Activated naive CD8-positive, alpha-beta T cell treated with anti-CD3 and anti-CD28 coated beads, Interleukin-2, amount 50 U/mL, for 16 hours (primary cell): ENCODE measurements around the gene ZNF132.

Experiments used
- DNase-seq: peaks from one replicate; pipeline ENCODE4 v3.0.0-alpha.2; 2020; ENCODE audit warnings: low read depth, low spot score

The ZNF132 gene

DNA sequence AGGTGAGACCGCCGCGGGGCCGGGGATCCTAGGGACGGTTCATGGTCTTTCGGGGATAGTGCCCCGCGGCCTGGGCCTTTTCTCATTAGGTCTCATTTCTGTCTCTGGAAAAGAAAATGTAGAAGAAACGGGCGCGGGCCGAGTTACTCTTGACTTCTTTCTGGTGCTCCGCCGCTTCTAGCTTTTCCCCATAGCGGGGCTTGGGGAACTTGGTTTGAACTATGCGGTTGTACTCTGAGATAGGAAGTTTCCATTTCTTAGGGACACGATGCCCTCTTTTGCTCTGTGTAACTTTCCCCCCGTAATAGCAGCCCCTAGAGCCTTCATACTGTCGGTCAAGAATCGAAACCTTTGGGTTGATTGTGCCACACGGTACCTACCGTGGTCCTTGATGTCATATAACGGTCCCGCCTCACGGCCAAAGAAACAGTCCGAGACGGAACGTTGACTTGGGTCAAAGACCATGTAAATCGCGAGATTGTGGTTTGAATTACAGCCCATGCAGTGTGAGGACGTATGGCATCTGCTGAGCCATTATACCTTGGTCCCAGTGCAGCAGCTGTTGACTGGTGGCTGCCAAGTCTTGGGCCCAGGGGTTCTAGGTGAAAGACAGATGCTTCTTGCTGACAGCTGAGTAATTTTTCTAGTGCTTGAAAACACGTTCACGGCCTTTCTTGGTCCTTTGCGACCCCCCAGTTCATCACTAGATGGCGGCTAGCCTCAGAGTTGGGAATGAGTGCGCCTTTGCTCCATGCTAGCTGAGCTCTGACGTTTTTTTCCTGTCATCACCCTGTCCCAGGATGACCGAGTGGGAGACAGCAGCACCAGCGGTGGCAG lies 52.4 kb downstream of the ZNF132 start:
- DNase-seq, result no peak

DNA sequence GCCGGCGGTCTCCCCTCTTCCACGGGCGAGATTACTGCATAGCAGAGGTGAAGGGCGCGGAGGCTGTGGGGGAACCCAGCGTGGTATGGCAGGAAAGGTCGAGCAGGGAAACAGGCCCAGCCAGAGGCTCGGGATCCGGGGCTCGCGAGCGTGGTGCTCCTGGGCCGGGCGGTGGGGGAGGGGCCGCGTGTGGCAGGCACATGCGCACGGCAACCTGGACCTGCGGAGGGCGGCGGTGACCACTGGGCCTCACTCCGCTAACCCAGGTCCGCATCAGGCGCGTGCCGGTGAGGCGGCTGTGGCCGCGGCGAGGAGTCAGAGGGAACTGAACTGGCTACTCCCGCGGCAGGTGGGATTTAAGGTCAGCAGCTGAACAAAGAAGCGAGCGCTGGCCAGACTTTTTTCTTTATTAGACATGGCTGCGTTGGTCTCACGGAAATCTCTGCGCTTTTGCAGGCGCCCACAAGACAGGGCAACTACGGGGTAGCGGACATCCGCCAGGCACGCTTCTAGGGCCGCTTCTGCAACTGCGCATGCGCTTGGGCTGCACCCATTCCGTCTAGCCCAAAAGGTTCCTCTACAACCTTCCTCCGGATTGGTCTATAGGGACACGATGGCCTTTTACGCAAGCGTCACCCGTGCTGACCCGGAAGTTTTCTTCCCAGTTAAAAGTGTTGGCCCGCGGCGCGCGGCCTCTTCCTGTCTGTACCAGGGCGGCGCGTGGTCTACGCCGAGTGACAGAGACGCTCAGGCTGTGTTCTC lies 53.2 kb downstream of the ZNF132 start, which contains the start of gene RPS5:
RPS5 (plus strand) TSS at position 694 of the 762 bp plus-strand sequence. CDS start 869 bp downstream, outside the sequence.
- DNase-seq, result peak; percentile 91

GRCh38 chr19:58385891-58386575 lies 53.9 kb downstream of the ZNF132 start:
- no peak for DNase-seq

- DNase-seq, result no peak
These were observed 54.6 kb downstream of the ZNF132 start for GRCh38 chr19:58385313-58385890.

GRCh38 chr19:58382997-58383603 lies 56.9 kb downstream of the ZNF132 start:
- no peak for DNase-seq
